Keratinocyte (primary cell): Measurements from ENCODE around the gene RRAS2. TPM values are rescaled to one million over a fixed set of nuclear protein-coding genes. Genes with fewer than 3 reads are reported as not detected.
"Not testable (repeated sequence)": the region's sequence is repeated elsewhere in the genome, so short reads cannot be mapped to it uniquely, and the experiment has no call there.

Experiments
- DNase-seq: peaks from one replicate; pipeline ENCODE4 v3.0.0-alpha.2; 2011; ENCODE audit warnings: low read depth, missing footprints, low spot score
- FAIRE-seq: peaks from 2 replicates; lab custom pipeline; 2011; peaks lifted over from hg19 to GRCh38; lab: Jason Lieb, UNC
- H2AFZ ChIP-seq: 2 replicates; pipeline ENCODE4 v1.6.0; 2012; ENCODE audit warnings: low read length, control low read depth, inconsistent platforms; ENCODE audit not compliant: control insufficient read depth
- H3K27ac ChIP-seq: 2 replicates; pipeline ENCODE4 v1.5.1; 2011; ENCODE audit warnings: low read length; ENCODE audit not compliant: control insufficient read depth, insufficient read depth
- H3K27me3 ChIP-seq: 3 replicates; pipeline ENCODE4 v1.6.0; 2011; ENCODE audit warnings: low read length; ENCODE audit not compliant: control insufficient read depth, insufficient read depth; ENCODE audit errors: extremely low read depth
- H3K36me3 ChIP-seq, 2 experiments: 2 replicates in 1 of 2; 3 replicates in 1 of 2; pipeline ENCODE4 v1.5.1; 2011; ENCODE audit warnings: low read length in 2 of 2, mild to moderate bottlenecking in 1 of 2; ENCODE audit not compliant: control insufficient read depth in 2 of 2, insufficient read depth in 2 of 2; ENCODE audit errors: extremely low read depth in 1 of 2
- H3K4me1 ChIP-seq: 3 replicates; pipeline ENCODE4 v1.5.1; 2011; ENCODE audit warnings: low read length; ENCODE audit not compliant: control insufficient read depth, insufficient read depth; ENCODE audit errors: extremely low read depth
- H3K4me2 ChIP-seq: 3 replicates; pipeline ENCODE4 v1.6.0; 2011; ENCODE audit warnings: low read depth, low read length; ENCODE audit not compliant: control insufficient read depth, insufficient read depth; ENCODE audit errors: extremely low read depth
- H3K4me3 ChIP-seq, 3 experiments: fragments of 200-600 bp in 1 of 3; sonication (generic) in 1 of 3; 2 replicates in 2 of 3; 3 replicates in 1 of 3; pipeline ENCODE4 v1.5.1; 2011 to 2016; ENCODE audit warnings: low read length in 3 of 3, mild to moderate bottlenecking in 3 of 3, control low read depth in 2 of 3, inconsistent platforms in 1 of 3, low read depth in 1 of 3, mixed read lengths in 1 of 3, mixed run types in 1 of 3, moderate library complexity in 1 of 3; ENCODE audit not compliant: control insufficient read depth in 2 of 3, insufficient read depth in 2 of 3; ENCODE audit errors: extremely low read depth in 1 of 3
- H3K79me2 ChIP-seq: 2 replicates; pipeline ENCODE4 v1.6.0; 2012; ENCODE audit warnings: low read length; ENCODE audit not compliant: control insufficient read depth, insufficient read depth
- H3K9ac ChIP-seq: 3 replicates; pipeline ENCODE4 v1.6.0; 2011; ENCODE audit warnings: low read length; ENCODE audit not compliant: control insufficient read depth, insufficient read depth; ENCODE audit errors: extremely low read depth
- H3K9me1 ChIP-seq: 3 replicates; pipeline ENCODE4 v1.6.0; 2011; ENCODE audit warnings: low read length; ENCODE audit not compliant: control insufficient read depth, insufficient read depth; ENCODE audit errors: extremely low read depth
- H3K9me3 ChIP-seq: 2 replicates; pipeline ENCODE4 v1.5.1; 2012; ENCODE audit warnings: low read depth, low read length; ENCODE audit not compliant: control insufficient read depth
- H4K20me1 ChIP-seq: 3 replicates; pipeline ENCODE4 v1.6.0; 2011; ENCODE audit warnings: low read length; ENCODE audit not compliant: control insufficient read depth, insufficient read depth; ENCODE audit errors: extremely low read depth
- EZH2 ChIP-seq: IDR thresholded peaks from one replicate; pipeline ENCODE4 v1.6.1; 2012; ENCODE audit warnings: inconsistent platforms, mild to moderate bottlenecking, low read length, moderate library complexity
- dilution Hi-C: fragments of 300-500 bp; cut with MboI; formaldehyde crosslinking; loops from one replicate; pipeline ENCODE4 v1.7.0; 2020; ENCODE audit warnings: low sequenced_read_pairs; ENCODE audit not compliant: extremely low pct_ligation_motif_present
- polyA plus RNA-seq, 5 experiments: library from polyadenylated mRNA; depleted of rRNA in 3 of 5; stranded (reverse) in 3 of 5; stranded (forward) in 1 of 5; unstranded in 1 of 5; fragments of >200 nt; gene quantifications; 1 replicate in 1 of 5; 2 replicates in 3 of 5; 3 replicates in 1 of 5; pipeline versions ENCODE4 v1.2.1 to v1.2.3, GENCODE V29; 2011 to 2012; ENCODE audit warnings: missing spikeins in 2 of 5, low read depth in 1 of 5, low replicate concordance in 1 of 5
- TF ChIP-seq, protein P1 (sequence below), 3 experiments: IDR thresholded peaks in 1 of 3; conservative IDR thresholded peaks in 1 of 3; optimal IDR thresholded peaks in 1 of 3; 2 replicates in 2 of 3; 3 replicates in 1 of 3; pipeline versions ENCODE3 to v1.5.1; 2011; ENCODE audit warnings: low read length in 3 of 3, mild to moderate bottlenecking in 3 of 3, moderate library complexity in 2 of 3, control low read depth in 1 of 3, inconsistent platforms in 1 of 3; ENCODE audit not compliant: insufficient read depth in 2 of 3; ENCODE audit errors: extremely low read depth in 1 of 3

The RRAS2 gene
- polyA plus RNA-seq, 1 donor (not counting 4 experiments of a cell fraction or from before 2014, with no cell fraction given): 99.3 TPM

DNA sequence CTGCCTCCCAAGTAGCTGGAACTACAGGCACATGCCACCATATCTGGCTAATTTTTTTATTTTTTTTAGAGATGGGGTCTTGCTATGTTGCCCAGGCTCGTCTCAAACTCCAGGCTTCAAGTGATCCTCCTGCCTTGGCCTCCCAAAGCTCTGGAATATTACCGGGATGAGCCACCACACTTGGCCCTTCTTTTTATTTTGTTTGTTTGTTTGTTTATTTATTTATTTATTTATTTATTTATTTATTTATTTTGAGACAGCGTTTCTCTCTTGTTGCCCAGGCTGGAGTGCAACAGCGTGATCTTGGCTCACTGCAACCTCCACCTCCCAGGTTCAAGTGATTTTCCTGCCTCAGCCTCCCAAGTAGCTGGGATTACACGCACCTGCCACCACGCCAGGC, 44.5 kb upstream of the RRAS2 start:
- H3K9me1 ChIP-seq, H3K27ac ChIP-seq, H3K9ac ChIP-seq, H3K4me3 ChIP-seq, H3K4me2 ChIP-seq, H3K27me3 ChIP-seq, DNase-seq, H3K36me3 ChIP-seq, H4K20me1 ChIP-seq, FAIRE-seq, dilution Hi-C loops, H3K79me2 ChIP-seq, H3K9me3 ChIP-seq, H2AFZ ChIP-seq: not testable (repeated sequence)
- H3K4me1 ChIP-seq: peaks cover 11% of the 10 kb centered on the region

DNA sequence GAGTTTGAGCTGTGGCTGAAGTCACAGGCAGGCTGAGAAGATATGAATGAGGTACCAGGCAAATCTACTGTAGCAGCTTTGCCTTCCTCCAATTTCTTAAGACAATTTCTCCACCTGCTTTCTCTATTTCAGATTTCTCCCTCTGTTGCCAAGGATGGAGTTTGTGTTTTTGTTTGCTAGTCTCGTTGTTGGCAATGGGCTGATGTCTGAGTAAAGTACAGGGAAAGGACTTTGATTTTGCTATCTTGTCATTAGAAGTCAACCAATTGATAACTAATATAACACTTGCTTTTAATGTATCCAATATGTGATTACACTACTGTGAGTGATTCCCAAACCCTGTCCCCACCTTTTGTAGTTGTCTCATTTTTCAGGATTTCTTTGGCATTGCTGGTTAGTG, 40.1 kb upstream of the RRAS2 start:
- dilution Hi-C loops: no loop called here
- H3K4me2 ChIP-seq: no peak overlapping the region
- no peaks in the 10 kb centered on the region for H3K9me3 ChIP-seq
- no peaks in the 10 kb centered on the region for H4K20me1 ChIP-seq
- peaks cover 18% of the 10 kb centered on the region for H3K4me1 ChIP-seq
- no peaks in the 10 kb centered on the region for H3K36me3 ChIP-seq
- FAIRE-seq (no peak), DNase-seq (no peak)
- TF ChIP-seq EZH2: no peak
- TF ChIP-seq, protein P1, sequence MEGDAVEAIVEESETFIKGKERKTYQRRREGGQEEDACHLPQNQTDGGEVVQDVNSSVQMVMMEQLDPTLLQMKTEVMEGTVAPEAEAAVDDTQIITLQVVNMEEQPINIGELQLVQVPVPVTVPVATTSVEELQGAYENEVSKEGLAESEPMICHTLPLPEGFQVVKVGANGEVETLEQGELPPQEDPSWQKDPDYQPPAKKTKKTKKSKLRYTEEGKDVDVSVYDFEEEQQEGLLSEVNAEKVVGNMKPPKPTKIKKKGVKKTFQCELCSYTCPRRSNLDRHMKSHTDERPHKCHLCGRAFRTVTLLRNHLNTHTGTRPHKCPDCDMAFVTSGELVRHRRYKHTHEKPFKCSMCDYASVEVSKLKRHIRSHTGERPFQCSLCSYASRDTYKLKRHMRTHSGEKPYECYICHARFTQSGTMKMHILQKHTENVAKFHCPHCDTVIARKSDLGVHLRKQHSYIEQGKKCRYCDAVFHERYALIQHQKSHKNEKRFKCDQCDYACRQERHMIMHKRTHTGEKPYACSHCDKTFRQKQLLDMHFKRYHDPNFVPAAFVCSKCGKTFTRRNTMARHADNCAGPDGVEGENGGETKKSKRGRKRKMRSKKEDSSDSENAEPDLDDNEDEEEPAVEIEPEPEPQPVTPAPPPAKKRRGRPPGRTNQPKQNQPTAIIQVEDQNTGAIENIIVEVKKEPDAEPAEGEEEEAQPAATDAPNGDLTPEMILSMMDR (optimal IDR thresholded peaks at IDR 0.05 in 1 of 3, IDR thresholded peaks at IDR 0.05 in 1 of 3, conservative IDR thresholded peaks at IDR 0.05 in 1 of 3; ENCODE audit: extremely low read depth in 1 of 3, insufficient read depth in 2 of 3, low read length in 3 of 3): no peak
- no peaks in the 10 kb centered on the region for H3K27me3 ChIP-seq
- no peak overlapping the region for H3K4me3 ChIP-seq
- no peak overlapping the region for H3K9ac ChIP-seq
- H3K9me1 ChIP-seq: no peaks in the 10 kb centered on the region
- no peak overlapping the region for H2AFZ ChIP-seq
- H3K79me2 ChIP-seq: no peaks in the 10 kb centered on the region
- H3K27ac ChIP-seq: no peak overlapping the region

DNA sequence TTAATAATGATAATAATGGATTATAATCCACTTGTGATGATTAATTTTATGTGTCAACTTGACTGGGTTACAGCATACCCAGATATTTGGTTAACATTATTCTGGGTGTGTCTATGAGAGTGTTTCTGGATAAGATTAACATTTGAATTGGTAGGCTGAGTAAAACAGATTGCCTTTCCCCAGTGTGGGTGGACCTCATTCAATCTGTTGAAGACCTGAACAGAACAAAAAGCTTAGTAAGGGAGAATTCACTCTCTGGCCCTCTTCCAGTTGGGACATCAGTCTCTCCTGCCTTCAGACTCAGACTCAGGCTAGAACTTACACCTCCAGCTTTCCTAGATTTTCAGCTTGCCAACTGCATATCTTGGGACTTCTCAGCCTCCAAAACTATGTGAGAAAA, 37.3 kb upstream of the RRAS2 start:
- Histone ChIP-seq H3K79me2 (no peaks in the 10 kb centered on the region), H3K4me2 (no peak overlapping the region), H3K4me3 (no peak overlapping the region), H3K27me3 (no peaks in the 10 kb centered on the region), H3K27ac (no peak overlapping the region), H3K9ac (no peak overlapping the region), H3K9me1 (no peaks in the 10 kb centered on the region), H2AFZ (no peak overlapping the region), H4K20me1 (no peaks in the 10 kb centered on the region), H3K4me1 (peaks cover 18% of the 10 kb centered on the region), H3K9me3 (no peaks in the 10 kb centered on the region), H3K36me3 (no peaks in the 10 kb centered on the region)
- dilution Hi-C loops: no loop called here
- DNase-seq: no peak
- no peak for FAIRE-seq
- TF ChIP-seq, protein P1 (optimal IDR thresholded peaks at IDR 0.05 in 1 of 3, IDR thresholded peaks at IDR 0.05 in 1 of 3, conservative IDR thresholded peaks at IDR 0.05 in 1 of 3; ENCODE audit: extremely low read depth in 1 of 3, insufficient read depth in 2 of 3, low read length in 3 of 3): no peak
- no peak for TF ChIP-seq EZH2
